Measurements from ENCODE around the gene RASGRP2. TPM values are rescaled to one million over a fixed set of nuclear protein-coding genes. Genes with fewer than 3 reads are reported as not detected.

Gene RASGRP2
- total RNA-seq, 4 donors from 2014 or later = 0.64 to 7.6 (median 3.9) TPM

DNA sequence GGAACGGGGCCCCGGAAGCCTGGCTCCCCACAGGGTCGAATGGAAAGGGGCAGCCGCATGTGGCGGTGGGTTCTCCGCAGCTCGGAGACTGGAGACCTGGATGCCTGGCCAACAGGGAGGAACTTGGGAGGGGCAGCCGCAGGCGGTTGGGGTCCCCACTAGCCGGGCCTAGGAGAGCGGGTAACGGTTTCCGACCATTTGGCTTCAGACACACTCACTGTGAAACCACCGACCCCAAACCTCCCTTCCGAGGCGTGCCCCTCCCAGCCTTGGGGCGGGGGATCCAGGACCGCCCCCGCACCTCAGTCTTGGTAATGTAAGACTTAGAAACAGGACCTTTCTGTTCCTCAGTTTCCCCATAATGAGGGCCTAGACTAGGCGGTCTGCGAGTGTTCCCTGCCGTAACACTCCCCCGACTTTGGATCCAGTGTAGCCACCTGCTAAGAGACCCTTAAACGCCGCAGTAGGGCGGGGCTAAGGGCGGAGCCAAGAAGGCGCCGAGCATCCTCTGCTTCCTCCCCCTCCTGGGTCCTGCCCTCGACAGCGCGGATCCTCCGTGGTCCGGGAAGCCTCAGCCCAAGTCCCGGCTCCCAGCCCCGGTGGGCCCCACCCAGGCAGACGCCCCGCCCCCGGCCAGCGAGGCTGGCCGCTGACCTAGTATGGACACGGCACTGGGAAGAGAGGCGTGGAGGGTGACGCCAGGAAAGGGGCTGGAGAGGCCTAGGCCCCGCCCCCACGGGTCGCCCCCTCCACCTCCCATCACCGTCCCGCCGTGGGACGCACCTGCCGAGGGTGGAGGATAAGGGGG lies 1.8 kb upstream of the RASGRP2 start:
- TF ChIP-seq POLR2AphosphoS5 (IDR thresholded peaks at IDR 0.05) (no peak), EP300 (IDR thresholded peaks at IDR 0.05) (no peak), POLR2A (IDR thresholded peaks at IDR 0.05) (peak in 1 of 2 donors; percentile 32)
- DNase-seq (ENCODE audit: low spot score in 2 of 2) = peak; percentile 90
- Histone ChIP-seq H3K4me3 (peak overlapping the region; percentile 45), H3K36me3 (no peaks in the 10 kb centered on the region), H3K27ac (peak overlapping the region; percentile 69), H3K4me1 (peaks cover 44% of the 10 kb centered on the region), H3K27me3 (peaks cover 43% of the 10 kb centered on the region), H3K9me3 (no peaks in the 10 kb centered on the region)
- 4% methylated on average over 39 of the region's 52 CpGs for WGBS

DNA sequence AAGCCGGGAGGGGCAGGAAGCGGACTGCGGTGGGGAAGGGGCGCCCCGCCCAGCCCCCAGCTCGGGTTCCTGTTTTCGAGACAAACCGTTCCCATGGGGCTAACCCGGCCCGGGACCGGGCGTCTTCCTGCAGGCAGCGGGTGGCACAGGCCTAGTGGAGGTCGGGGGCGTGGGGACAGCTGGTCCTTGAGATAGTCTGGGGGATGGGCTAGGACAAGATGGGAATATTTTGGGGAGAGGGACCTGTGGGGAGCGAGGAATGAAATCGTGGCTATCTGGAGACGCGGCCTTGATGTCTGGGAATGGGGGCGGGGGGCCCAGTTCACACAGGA lies 1.2 kb upstream of the RASGRP2 start:
- Histone ChIP-seq H3K36me3 (no peaks in the 10 kb centered on the region), H3K4me1 (peaks cover 44% of the 10 kb centered on the region), H3K4me3 (peak overlapping the region; percentile 45), H3K9me3 (no peaks in the 10 kb centered on the region), H3K27me3 (peaks cover 43% of the 10 kb centered on the region), H3K27ac (peak overlapping the region; percentile 69)
- 0% methylated on average over 6 of the region's 20 CpGs for WGBS
- peak; percentile 89 to 91 for DNase-seq (ENCODE audit: low spot score in 2 of 2)
- TF ChIP-seq, protein P1, sequence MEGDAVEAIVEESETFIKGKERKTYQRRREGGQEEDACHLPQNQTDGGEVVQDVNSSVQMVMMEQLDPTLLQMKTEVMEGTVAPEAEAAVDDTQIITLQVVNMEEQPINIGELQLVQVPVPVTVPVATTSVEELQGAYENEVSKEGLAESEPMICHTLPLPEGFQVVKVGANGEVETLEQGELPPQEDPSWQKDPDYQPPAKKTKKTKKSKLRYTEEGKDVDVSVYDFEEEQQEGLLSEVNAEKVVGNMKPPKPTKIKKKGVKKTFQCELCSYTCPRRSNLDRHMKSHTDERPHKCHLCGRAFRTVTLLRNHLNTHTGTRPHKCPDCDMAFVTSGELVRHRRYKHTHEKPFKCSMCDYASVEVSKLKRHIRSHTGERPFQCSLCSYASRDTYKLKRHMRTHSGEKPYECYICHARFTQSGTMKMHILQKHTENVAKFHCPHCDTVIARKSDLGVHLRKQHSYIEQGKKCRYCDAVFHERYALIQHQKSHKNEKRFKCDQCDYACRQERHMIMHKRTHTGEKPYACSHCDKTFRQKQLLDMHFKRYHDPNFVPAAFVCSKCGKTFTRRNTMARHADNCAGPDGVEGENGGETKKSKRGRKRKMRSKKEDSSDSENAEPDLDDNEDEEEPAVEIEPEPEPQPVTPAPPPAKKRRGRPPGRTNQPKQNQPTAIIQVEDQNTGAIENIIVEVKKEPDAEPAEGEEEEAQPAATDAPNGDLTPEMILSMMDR (IDR thresholded peaks at IDR 0.05) = no peak
- TF ChIP-seq POLR2AphosphoS5 (IDR thresholded peaks at IDR 0.05) (no peak), POLR2A (IDR thresholded peaks at IDR 0.05) (no peak), EP300 (IDR thresholded peaks at IDR 0.05) (no peak)

DNA sequence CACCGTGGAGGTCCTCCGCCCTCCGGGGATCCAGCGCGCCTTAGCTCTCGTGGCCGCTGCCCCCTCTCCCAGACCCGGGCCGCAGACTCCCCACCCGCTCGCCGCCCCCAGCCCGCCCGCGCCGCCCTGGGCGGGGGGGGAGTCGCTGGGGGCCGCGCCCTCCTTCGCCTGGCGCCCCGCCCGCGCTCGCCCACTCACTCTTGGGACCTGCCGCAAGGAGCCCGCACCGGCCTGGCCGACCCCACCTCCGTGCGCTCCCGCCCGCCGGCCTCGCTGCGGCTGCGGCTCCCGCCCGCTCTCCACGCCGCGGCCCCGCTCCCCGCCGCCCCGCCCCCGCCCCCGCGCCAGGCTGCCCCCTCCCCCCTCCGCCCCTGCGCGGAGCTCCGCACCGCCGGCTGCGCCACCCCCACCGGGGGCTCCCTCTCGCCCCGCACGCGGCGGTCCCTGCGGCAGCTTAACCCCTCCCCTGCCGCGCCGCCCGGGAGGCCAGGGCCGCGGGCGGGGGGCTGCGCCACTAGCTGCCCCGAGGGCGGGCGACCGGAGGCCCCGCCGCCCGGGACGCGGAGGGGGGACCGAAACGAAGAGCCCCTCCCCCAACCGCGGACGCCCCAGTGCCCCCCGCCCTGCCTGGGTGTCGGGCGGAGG lies 724 bp upstream of the RASGRP2 start:
- no peak for DNase-seq (ENCODE audit: low spot score in 2 of 2)
- H3K4me1 ChIP-seq = peaks cover 44% of the 10 kb centered on the region
- no peaks in the 10 kb centered on the region for H3K36me3 ChIP-seq
- peaks cover 43% of the 10 kb centered on the region for H3K27me3 ChIP-seq
- H3K9me3 ChIP-seq = no peaks in the 10 kb centered on the region
- peak overlapping the region; percentile 45 for H3K4me3 ChIP-seq
- no CpG with 5 or more reads among the region's 89 CpGs for WGBS
- peak overlapping the region; percentile 69 for H3K27ac ChIP-seq
- TF ChIP-seq, protein P1 (IDR thresholded peaks at IDR 0.05) = no peak
- TF ChIP-seq POLR2A (IDR thresholded peaks at IDR 0.05) (no peak), POLR2AphosphoS5 (IDR thresholded peaks at IDR 0.05) (no peak), EP300 (IDR thresholded peaks at IDR 0.05) (no peak)

DNA sequence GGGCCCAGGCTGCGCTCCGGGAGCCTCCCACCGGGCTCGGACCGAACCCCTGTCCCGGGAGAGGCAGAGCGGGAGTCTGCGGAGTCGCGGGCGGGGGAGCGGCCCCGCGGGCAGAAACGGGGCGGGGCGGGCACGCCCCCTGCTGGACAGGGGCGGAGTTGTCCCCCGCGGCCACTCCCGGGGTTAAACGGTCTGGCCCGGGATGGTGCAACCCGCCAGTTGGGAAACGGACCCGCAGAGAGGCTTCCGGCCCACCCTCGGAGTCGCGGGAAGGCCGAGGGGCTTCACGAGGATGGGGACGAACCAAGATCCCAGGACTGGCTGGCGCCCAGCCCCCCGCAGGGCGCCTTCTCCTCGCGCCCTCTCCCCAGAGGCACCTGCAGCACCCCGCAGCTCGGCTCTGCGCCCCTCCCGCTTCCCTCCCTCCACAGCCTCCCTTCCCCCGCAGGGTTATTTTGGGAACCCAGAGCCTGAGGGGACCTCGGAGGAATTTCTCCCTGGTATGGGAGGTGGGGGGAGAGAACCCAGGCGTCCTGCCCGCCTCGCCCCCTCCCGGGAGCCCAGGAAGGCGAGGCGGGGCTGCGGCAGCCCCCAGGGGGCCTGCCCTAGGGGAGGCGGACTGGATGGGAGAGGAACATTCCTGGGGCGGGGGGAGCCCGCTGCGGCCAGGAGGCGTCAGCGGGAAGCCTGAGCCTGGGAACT lies 902 bp downstream of the RASGRP2 start:
- Histone ChIP-seq H3K9me3 (no peaks in the 10 kb centered on the region), H3K27ac (peak overlapping the region; percentile 70), H3K4me1 (peaks cover 44% of the 10 kb centered on the region), H3K27me3 (peaks cover 43% of the 10 kb centered on the region), H3K36me3 (no peaks in the 10 kb centered on the region), H3K4me3 (peak overlapping the region; percentile 45)
- DNase-seq (ENCODE audit: low spot score in 2 of 2) = peak; percentile 90 to 92
- TF ChIP-seq EP300 (IDR thresholded peaks at IDR 0.05) (no peak), POLR2AphosphoS5 (IDR thresholded peaks at IDR 0.05) (peak in 1 of 3 donors; percentile 44)
- TF ChIP-seq, protein P1 (IDR thresholded peaks at IDR 0.05) = peak in 1 of 2 donors; percentile 79
- WGBS = 0% methylated on average over 4 of the region's 58 CpGs

DNA sequence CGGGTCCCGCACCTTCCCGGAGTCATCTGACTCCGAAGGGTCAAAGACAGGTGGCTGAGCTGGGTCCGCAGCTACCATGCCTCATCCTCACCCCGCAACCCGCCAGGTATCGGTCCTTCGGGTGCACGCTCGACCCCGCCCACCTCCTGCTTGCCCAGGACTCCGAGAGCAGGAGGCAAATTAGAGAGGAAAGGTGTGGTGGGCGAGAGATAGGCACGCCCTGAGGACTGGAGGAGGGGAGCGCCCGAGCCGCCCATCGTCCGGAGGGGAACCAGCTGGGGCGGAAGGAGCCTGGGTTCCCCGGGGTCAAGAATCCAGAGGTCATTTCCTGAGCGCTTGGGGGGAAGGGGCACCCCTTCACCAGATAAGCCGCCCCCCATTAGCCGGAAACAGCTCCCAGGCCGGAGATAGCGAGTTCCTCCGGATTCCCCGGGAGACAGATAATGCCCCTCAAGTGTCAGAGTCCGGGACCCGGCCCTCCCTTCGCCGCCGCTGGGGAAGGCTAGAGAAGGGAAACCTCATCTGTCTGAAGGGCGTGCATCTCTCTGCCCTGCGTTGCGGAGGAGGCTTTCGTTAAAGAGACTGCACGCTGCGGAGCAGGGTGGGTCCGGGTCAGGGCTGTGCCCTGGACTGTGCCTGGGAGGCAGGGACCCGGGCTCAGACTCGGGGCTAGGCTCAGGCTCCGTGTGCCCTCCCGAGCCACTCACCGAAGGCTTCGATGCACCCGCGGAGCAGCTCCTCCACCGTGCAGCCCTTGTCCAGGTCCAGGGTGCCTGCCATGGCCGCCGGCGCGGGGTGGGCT lies 1.7 kb downstream of the RASGRP2 start:
- peaks cover 43% of the 10 kb centered on the region for H3K27me3 ChIP-seq
- H3K36me3 ChIP-seq = no peaks in the 10 kb centered on the region
- peaks cover 44% of the 10 kb centered on the region for H3K4me1 ChIP-seq
- 9% methylated on average over 36 of the region's 54 CpGs for WGBS
- TF ChIP-seq, protein P1 (IDR thresholded peaks at IDR 0.05) = no peak
- no peak for TF ChIP-seq POLR2A (IDR thresholded peaks at IDR 0.05)
- no peak for TF ChIP-seq EP300 (IDR thresholded peaks at IDR 0.05)
- H3K27ac ChIP-seq = no peak overlapping the region
- H3K4me3 ChIP-seq = peak overlapping the region; percentile 45
- H3K9me3 ChIP-seq = no peaks in the 10 kb centered on the region
- no peak for DNase-seq (ENCODE audit: low spot score in 2 of 2)
